SH-SY5Y (cell line): Measurements from ENCODE around the gene UBAC2.

Source experiments
- GATA2 ChIP-seq: IDR thresholded peaks from 2 replicates; pipeline ENCODE4 v1.6.1; 2011; ENCODE audit warnings: mild to moderate bottlenecking, low read depth, low read length
- GATA3 ChIP-seq: IDR thresholded peaks from 2 replicates; pipeline ENCODE4 v1.6.1; 2011; ENCODE audit warnings: low read depth, mild to moderate bottlenecking, low read length, moderate library complexity

- TF ChIP-seq GATA3 (no peak), GATA2 (no peak)
Observed at GRCh38 chr13:99311748-99312492, 111.3 kb downstream of the UBAC2 start.
